ENCODE results near the gene DRAM2.

The DRAM2 gene

GRCh38 chr1:111139956-111140679 lies at the start of gene DRAM2, which contains the start of gene CEPT1:
Gene DRAM2 (minus strand): TSS chr1:111140093. CDS start chr1:111131554, 8,539 bp downstream.
Gene CEPT1 (plus strand): TSS chr1:111140223. CDS start chr1:111147715, 7,492 bp downstream.
- peak within 1 kb of the TSS; percentile 90 for H3K4me3 ChIP-seq (ENCODE audit: low read depth, low read length)

GRCh38 chr1:111184663-111185062 lies 44.8 kb upstream of the DRAM2 start:
- H3K4me3 ChIP-seq (ENCODE audit: low read depth, low read length) = no peak overlapping the region

GRCh38 chr1:111183308-111184069 lies 43.6 kb upstream of the DRAM2 start:
- no peak overlapping the region for H3K4me3 ChIP-seq (ENCODE audit: low read depth, low read length)

GRCh38 chr1:111182052-111182451 lies 42.2 kb upstream of the DRAM2 start:
- no peak overlapping the region for H3K4me3 ChIP-seq (ENCODE audit: low read depth, low read length)

GRCh38 chr1:111179968-111180533 lies 40.2 kb upstream of the DRAM2 start:
- no peak overlapping the region for H3K4me3 ChIP-seq (ENCODE audit: low read depth, low read length)

GRCh38 chr1:111176678-111177077 lies 36.8 kb upstream of the DRAM2 start:
- no peak overlapping the region for H3K4me3 ChIP-seq (ENCODE audit: low read depth, low read length)

GRCh38 chr1:111175349-111175748 lies 35.5 kb upstream of the DRAM2 start:
- H3K4me3 ChIP-seq (ENCODE audit: low read depth, low read length) = no peak overlapping the region

GRCh38 chr1:111174070-111174469 lies 34.2 kb upstream of the DRAM2 start:
- no peak overlapping the region for H3K4me3 ChIP-seq (ENCODE audit: low read depth, low read length)

- no peak overlapping the region for H3K4me3 ChIP-seq (ENCODE audit: low read depth, low read length)
Measured at GRCh38 chr1:111172463-111172862, 32.6 kb upstream of the DRAM2 start.

- H3K4me3 ChIP-seq (ENCODE audit: low read depth, low read length) = no peak overlapping the region
Measured at GRCh38 chr1:111164151-111164550, 24.3 kb upstream of the DRAM2 start.

- no peak overlapping the region for H3K4me3 ChIP-seq (ENCODE audit: low read depth, low read length)
Measured at GRCh38 chr1:111163363-111163762, 23.5 kb upstream of the DRAM2 start.

GRCh38 chr1:111162488-111162880 lies 22.6 kb upstream of the DRAM2 start:
- no peak overlapping the region for H3K4me3 ChIP-seq (ENCODE audit: low read depth, low read length)

GRCh38 chr1:111161843-111162487 lies 22.1 kb upstream of the DRAM2 start:
- H3K4me3 ChIP-seq (ENCODE audit: low read depth, low read length) = no peak overlapping the region

- no peak overlapping the region for H3K4me3 ChIP-seq (ENCODE audit: low read depth, low read length)
Measured at GRCh38 chr1:111157431-111157830, 17.5 kb upstream of the DRAM2 start.

- no peak overlapping the region for H3K4me3 ChIP-seq (ENCODE audit: low read depth, low read length)
Measured at GRCh38 chr1:111154021-111154999, 14.4 kb upstream of the DRAM2 start.

- H3K4me3 ChIP-seq (ENCODE audit: low read depth, low read length) = no peak overlapping the region
Measured at GRCh38 chr1:111151838-111152237, 11.9 kb upstream of the DRAM2 start.

GRCh38 chr1:111148376-111148881 lies 8.5 kb upstream of the DRAM2 start:
- no peak overlapping the region for H3K4me3 ChIP-seq (ENCODE audit: low read depth, low read length)

GRCh38 chr1:111147948-111148347 lies 8.1 kb upstream of the DRAM2 start:
- H3K4me3 ChIP-seq (ENCODE audit: low read depth, low read length) = no peak overlapping the region

- H3K4me3 ChIP-seq (ENCODE audit: low read depth, low read length) = no peak overlapping the region
Measured at GRCh38 chr1:111145963-111146768, 6.3 kb upstream of the DRAM2 start.
